GM18502 (cell line): ENCODE results near the gene EWSR1.

Experiments used
- ATAC-seq: cut with Tn5 transposase; IDR thresholded peaks from one replicate; pipeline ENCODE4 v1.9.1; 2021; ENCODE audit warnings: mild to moderate bottlenecking; ENCODE audit not compliant: unreplicated experiment, poor library complexity

EWSR1 gene

GRCh38 chr22:29313576-29314466 lies 45.8 kb downstream of the EWSR1 start:
- ATAC-seq, result no peak

GRCh38 chr22:29314537-29315285 lies 46.6 kb downstream of the EWSR1 start:
- ATAC-seq, result no peak

GRCh38 chr22:29315286-29316140 lies 47.4 kb downstream of the EWSR1 start, which contains the start of gene RASL10A:
Gene RASL10A (minus strand): TSS chr22:29315697. CDS start chr22:29315246, 451 bp downstream.
- no peak for ATAC-seq

GRCh38 chr22:29316141-29316828 lies 48.2 kb downstream of the EWSR1 start:
- no peak for ATAC-seq

- ATAC-seq, result no peak
These were observed 49.9 kb downstream of the EWSR1 start for GRCh38 chr22:29317827-29318454.

GRCh38 chr22:29319072-29319471 lies 51.0 kb downstream of the EWSR1 start:
- ATAC-seq, result no peak

- ATAC-seq, result no peak
These were observed 52.5 kb downstream of the EWSR1 start for GRCh38 chr22:29320546-29320945.

GRCh38 chr22:29323641-29324040 lies 55.6 kb downstream of the EWSR1 start:
- no peak for ATAC-seq

GRCh38 chr22:29325356-29325755 lies 57.3 kb downstream of the EWSR1 start:
- ATAC-seq, result no peak

GRCh38 chr22:29325785-29326315 lies 57.8 kb downstream of the EWSR1 start:
- ATAC-seq, result no peak

GRCh38 chr22:29326481-29326880 lies 58.4 kb downstream of the EWSR1 start:
- no peak for ATAC-seq

- ATAC-seq, result no peak
These were observed 59.2 kb downstream of the EWSR1 start for GRCh38 chr22:29327089-29327764.

GRCh38 chr22:29328055-29328454 lies 60.0 kb downstream of the EWSR1 start:
- ATAC-seq, result no peak

- ATAC-seq, result no peak
These were observed 60.8 kb downstream of the EWSR1 start for GRCh38 chr22:29328566-29329500.

- no peak for ATAC-seq
These were observed 61.5 kb downstream of the EWSR1 start for GRCh38 chr22:29329581-29329980.

- no peak for ATAC-seq
These were observed 62.2 kb downstream of the EWSR1 start for GRCh38 chr22:29330291-29330690.

- no peak for ATAC-seq
These were observed 62.7 kb downstream of the EWSR1 start for GRCh38 chr22:29330753-29331152.

- no peak for ATAC-seq
These were observed 63.1 kb downstream of the EWSR1 start for GRCh38 chr22:29331213-29331612.
